ENCODE data around the gene CROT. TPM values are rescaled to one million over a fixed set of nuclear protein-coding genes. Genes with fewer than 3 reads are reported as not detected.

The CROT gene
- total RNA-seq, 1 donor from 2014 or later = 13.0 TPM

DNA sequence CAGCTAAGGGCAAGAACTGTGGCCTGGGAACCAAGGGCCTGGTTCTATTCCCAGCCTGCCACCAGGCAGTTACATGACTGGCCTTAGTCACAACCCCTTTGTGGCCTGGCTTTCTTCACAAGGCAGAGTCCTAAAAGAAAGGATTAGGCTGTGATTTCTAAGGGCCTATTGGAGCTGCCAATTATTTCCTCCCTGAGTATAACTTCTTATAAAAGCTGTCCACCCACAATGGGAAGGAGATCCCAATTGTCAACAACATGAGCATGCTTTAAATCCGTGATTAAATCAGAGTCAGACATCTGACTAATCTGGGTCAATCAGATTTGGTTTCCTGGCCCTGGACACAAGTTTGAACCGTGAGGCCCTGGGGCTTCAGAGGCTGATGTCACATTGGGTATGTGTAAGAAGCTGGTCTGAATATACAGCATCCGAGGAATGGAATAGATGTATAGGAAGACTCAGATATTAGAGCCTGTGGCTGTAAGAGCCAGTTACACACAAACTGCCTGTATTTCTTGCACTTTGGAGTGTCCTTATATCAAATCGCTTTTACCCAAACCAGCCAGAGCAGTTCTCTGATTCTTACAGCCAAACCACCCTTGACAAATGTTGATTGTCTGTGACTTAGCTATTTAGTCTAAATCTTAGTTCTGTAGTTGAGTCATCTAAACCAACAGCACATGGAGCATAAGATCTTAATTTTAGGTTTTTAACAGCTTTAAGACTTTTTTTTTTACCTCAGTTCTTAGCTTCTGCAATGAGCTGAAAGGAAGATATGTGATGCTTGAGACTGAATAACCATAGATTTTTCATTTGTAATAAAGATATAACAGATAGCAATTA is 68.7 kb downstream of the CROT start:
- FAIRE-seq = no peak
- DNase-seq (ENCODE audit: low spot score in 2 of 2) = no peak

DNA sequence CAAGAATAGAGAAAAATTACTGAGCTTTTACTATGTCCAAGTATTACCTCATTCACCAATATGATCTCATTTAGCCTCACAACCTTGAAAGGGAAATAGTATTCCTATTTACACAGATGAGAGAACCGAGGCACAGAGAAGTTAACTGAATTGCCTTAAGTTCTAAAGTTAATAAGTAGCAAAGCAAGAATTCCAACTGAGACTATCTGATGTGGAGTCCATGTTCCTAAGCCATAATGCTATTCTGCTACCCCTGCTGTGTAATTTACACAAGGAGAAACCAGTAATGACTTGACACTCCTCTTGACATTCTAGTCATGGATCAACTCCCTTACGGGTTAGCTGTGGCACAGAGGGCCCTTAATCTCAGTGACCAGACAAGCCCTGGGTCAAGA is 69.3 kb downstream of the CROT start:
- FAIRE-seq = no peak

DNA sequence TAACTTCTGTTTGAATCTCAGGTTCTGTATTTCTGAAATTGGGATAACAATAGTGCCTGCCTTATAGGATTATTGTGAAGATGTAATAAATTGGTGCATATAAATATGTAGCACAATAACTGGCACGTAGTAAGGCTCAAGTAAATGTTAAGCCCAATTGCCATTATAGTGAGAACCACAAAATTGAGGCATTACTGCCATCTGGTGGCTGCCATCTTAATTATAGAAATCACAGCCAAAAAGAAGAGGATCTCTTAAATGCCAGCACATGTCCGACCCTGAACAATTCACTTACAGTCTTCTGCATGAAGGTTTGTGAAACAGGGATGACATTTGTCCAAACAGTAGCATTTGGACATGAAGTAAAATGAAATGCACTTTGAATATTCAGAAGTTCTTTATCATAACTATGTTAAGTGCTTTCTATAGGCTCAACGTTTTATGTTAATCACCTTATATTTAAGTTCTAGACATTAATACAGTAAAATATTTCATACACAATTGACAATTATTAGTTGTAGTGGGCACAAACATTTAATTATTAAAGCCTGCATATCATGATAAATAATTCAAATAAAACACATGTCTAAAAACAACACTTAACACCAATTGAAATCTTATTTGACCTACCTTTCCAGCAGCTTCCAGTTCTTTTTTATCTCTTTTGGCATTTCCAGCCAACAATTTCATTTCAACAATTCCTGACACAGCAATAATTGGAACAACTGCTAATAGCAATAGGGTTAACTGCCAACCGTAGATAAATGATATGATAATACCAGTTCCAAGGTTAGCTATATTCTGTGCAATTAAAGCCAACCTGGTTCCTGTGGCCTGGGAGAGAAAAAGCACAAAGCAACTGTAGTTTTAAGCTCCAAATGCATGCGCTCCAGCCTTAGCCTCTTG is 71.5 kb downstream of the CROT start:
- peak; percentile 62 for FAIRE-seq
- DNase-seq (ENCODE audit: low spot score in 2 of 2) = peak; percentile 13 to 25

More for the DNA sequence above, 69.3 kb downstream of the CROT start:
- no peak for DNase-seq (ENCODE audit: low spot score in 2 of 2)

DNA sequence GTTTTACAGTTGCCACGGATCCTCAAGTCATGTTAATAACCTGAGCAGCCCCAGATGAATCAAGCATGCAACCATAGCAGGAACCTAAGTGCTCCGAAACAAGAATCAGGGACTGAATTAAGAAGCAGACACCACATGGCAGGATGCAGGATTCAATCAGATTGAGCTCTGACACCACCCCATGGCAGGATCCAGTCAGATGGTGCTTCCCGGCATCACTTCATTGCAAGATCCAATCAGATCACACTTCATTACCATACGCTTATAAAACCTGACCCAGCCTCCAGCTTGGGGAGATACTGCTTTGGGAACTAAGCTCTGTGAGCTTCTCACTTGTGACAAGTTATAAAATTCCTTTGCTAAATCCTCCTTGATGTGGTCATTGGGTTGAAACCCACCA is 74.7 kb downstream of the CROT start:
- no peak for DNase-seq (ENCODE audit: low spot score in 2 of 2)
- no peak for FAIRE-seq

DNA sequence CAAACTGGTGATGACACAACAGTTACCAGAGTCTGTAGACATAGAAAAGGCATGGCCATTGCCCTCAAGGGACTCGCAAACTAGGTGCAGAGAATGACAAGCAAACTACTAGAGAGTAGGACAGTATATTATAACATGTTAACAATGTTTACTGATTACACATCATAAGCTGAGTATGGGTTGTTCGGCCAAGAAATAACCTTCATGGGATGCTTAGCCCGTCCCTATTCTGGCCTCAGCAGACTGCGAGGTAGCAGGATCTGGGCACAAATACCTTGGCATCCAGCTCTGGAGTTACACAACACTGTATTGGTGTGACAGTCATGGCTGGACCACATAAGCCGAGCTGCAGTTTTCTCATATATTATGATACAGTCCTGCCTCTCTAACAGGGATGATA is 78.6 kb downstream of the CROT start:
- no peak for FAIRE-seq
- DNase-seq (ENCODE audit: low spot score in 2 of 2) = no peak

DNA sequence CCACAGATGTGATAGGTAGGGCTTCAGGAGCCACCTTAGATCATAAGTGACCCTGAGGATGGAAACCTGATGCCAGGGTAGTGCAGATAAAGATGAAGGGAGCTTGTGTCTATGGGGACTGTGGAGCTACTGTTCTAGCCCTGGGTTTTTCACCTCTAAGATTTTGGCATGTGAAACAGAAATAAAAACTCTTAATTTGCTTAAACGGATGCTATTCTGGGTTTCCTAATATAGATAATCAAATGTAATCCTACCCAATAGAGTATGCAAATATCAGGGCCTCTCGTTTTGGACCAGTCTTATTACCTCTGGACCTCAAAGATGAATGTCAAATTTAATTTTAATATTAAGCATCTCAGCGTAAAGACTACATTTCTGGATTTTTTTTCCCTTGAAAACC is 80.7 kb downstream of the CROT start:
- DNase-seq (ENCODE audit: low spot score in 2 of 2) (no peak), FAIRE-seq (no peak)

DNA sequence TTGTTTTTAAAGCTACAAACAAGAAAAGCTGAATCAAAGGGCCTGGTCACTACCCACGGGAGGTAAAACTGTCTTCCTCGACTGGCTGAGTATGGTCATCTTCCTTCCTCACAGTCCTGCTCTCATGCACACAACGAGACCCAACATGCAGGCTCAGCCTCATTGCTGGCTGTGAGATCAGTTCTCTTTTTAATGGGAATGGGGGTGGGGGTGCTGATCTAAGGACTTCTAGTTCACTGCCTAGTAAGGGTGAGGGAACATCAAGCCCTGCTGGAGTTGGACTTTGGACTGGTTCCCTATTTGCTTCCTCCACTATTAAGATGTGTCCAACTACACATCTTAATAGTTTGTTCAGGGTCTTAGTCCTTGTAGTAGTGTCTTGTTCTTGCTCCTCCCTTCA is 81.8 kb downstream of the CROT start:
- FAIRE-seq (no peak), DNase-seq (ENCODE audit: low spot score in 2 of 2) (no peak)

DNA sequence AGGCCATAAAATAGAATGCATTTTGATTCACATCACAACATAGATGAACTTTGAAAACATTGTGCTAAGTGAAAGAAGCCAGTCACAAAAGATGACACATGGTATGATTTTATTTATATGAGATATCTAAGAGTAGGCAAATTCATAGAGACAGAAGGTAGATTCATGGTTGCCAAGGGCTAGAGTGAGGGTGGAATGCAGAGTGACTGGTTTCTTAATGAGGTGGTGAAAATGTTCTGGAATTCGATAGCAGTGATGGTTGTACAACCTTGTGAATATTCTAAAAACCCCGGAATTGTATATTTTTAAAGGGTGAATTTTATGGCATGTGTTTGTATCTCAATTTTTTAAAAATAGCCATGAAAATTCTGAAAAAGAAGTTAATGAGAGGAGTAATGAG is 87.1 kb downstream of the CROT start:
- DNase-seq (ENCODE audit: low spot score in 2 of 2) (no peak), FAIRE-seq (no peak)

DNA sequence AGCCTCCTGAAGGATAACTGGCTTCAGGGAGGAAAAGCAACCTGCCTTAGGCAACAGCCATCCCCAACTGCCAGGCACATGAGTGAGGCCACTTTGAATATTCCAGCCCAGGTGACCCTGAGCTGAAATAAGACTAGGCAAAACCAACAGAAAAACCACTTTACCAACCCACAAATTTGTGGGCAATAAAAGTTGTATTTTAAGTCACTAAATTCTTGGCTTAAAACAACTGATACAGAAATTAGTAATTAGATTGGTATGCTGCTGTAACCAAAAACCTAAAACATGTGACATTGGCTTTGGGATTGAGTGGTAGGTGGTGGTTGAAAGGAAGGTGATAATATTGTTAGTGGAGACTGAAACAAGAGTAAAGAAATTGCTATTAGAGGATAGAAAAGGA is 90.1 kb downstream of the CROT start:
- FAIRE-seq (no peak), DNase-seq (ENCODE audit: low spot score in 2 of 2) (no peak)

DNA sequence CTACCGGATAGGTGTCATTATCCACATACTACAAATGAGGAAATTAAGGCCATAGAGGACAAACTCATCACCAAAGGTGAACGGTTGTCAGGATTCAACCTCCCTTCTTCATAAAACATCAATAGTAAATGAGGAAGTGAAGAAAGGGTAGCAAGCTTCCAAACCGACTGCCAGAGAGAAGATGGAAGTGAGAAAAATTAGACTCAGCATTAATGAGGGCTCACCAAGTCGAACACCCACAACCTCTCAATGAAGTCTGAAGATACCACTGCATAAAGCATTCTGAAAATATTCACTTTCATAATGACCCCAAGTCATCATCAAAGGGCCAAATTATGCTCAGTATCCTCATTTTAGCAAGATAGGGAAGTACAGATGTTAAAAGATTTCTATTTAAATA is 100.4 kb downstream of the CROT start:
- DNase-seq (ENCODE audit: low spot score in 2 of 2) (no peak), FAIRE-seq (no peak)

DNA sequence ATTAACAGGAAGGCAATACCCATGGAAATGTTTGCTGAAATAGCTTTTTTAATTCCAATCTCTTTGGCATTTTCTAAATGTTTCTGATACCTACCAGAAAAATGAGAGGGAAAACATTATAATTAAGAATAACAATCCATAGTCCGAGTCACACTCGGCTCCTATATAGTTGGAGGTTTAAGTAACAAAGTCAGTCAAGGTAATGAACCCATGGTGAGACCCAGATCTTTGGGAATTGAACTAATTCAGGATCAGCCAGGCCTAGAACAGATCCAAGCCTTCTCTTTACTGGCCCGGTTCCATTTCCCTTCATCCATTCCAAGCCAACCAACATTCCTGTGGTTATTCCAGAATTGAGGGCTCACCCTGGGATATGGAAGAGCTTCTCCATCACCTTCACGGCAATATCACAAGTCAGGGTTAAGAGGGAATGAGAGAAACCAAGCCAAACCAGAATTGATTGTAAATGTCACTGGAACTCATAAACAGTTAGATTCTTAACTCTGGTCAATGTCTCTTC is 101.7 kb downstream of the CROT start:
- DNase-seq (ENCODE audit: low spot score in 2 of 2) = no peak
- FAIRE-seq = no peak

DNA sequence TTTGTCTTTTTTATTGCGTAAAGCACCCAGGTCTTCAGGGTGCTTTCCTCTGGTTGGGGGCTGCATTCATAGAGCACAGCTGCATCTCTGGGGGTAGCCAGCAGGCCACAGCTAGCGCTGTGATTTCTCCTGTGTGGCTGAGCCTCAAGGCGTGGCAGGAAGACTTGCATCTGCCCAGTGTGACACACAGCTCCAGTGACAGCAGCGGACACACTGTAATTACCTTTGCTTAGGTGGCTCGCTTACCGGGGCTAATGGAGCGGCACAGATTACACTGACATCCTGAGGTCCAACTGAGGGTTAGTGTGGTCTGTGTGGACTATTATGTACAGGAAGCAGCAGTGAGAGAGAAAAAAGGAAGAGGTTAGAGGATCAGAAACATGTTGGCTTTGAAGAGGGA is 102.9 kb downstream of the CROT start:
- DNase-seq (ENCODE audit: low spot score in 2 of 2) (no peak), FAIRE-seq (no peak)

Small RNA genes lying within 50 kb of the gene (small RNA-seq; reads per million reads assigned to genes)
- gene RF02195 = not detected
- gene RF02196 = not detected

Other genes with a start within 250 kb of the CROT start
- 105 TPM for gene DMTF1, start 193.2 kb upstream of the CROT start, total RNA-seq
- 7.7 TPM for gene TMEM243, start 125.9 kb upstream of the CROT start, total RNA-seq
- 1.2 TPM for gene ABCB4, start 130.0 kb downstream of the CROT start, total RNA-seq